Measurements from ENCODE around the gene RFNG. TPM values are rescaled to one million over a fixed set of nuclear protein-coding genes. Genes with fewer than 3 reads are reported as not detected.

RFNG gene
- 10 to 100 TPM; 46.3 to 54.5 TPM for total RNA-seq
- polyA plus RNA-seq (2013, experiment 1 of 2) = 44.6 TPM
- polyA plus RNA-seq (2013, experiment 2 of 2) = 43.4 TPM
- long read RNA-seq, experiment 1, transcript RFNG-209 (1 exons, 2,886 nt) = minor isoform, 6 of 26 reads
- long read RNA-seq, experiment 1, transcript RFNG-201 (8 exons, 1,828 nt) = major isoform, 11 of 26 reads
- long read RNA-seq, experiment 1, partial matches to known transcripts = 6 of 26 reads
- long read RNA-seq, experiment 1, other reads (novel, unspliced or antisense) = 2 of 26 reads
- long read RNA-seq, experiment 2, transcript RFNG-201 (8 exons, 1,828 nt) = major isoform, 37 of 97 reads
- long read RNA-seq, experiment 2, transcript RFNG-207 (6 exons, 2,082 nt) = minor isoform, 14 of 97 reads
- long read RNA-seq, experiment 2, partial matches to known transcripts = 9 of 97 reads
- long read RNA-seq, experiment 2, other reads (novel, unspliced or antisense) = 33 of 97 reads
- long read RNA-seq, experiment 3, transcript RFNG-202 (7 exons, 994 nt) = major isoform, 13 of 67 reads
- long read RNA-seq, experiment 3, transcript RFNG-201 (8 exons, 1,828 nt) = minor isoform, 7 of 67 reads
- long read RNA-seq, experiment 3, partial matches to known transcripts = 24 of 67 reads
- long read RNA-seq, experiment 3, other reads (novel, unspliced or antisense) = 15 of 67 reads
- long read RNA-seq, experiment 4, partial matches to known transcripts = 2 of 6 reads
- long read RNA-seq, experiment 4, other reads (novel, unspliced or antisense) = 1 of 6 reads

- peak within 1 kb of the TSS; percentile 78 for H3K4me3 Mint-ChIP-seq
- H3K27ac ChIP-seq (ENCODE audit: low read depth, low read length) = no peak within 1 kb of the TSS
- no peaks in the 10 kb centered on the region for H3K27me3 Mint-ChIP-seq (ENCODE audit: insufficient read depth)
- peak within 1 kb of the TSS; percentile 71 for H3K9ac ChIP-seq (ENCODE audit: extremely low read depth, low read length, poor library complexity, severe bottlenecking)
- no peaks in the 10 kb centered on the region for H3K4me1 ChIP-seq (ENCODE audit: control insufficient read depth, insufficient read depth, low read length)
- peak; percentile 93 for DNase-seq
- H3K9me3 Mint-ChIP-seq = no peaks in the 10 kb centered on the region
- peaks cover 52% of the 10 kb centered on the region for H3K36me3 ChIP-seq (ENCODE audit: control insufficient read depth, insufficient read depth, low read length)
- H3K36me3 Mint-ChIP-seq (ENCODE audit: low read depth) = peaks cover 14% of the 10 kb centered on the region
- TF ChIP-seq CTCF (conservative IDR thresholded peaks at IDR 0.05) = no peak
- no peaks in the 10 kb centered on the region for H3K9me3 ChIP-seq (ENCODE audit: control insufficient read depth, low read length)
- 0 to 1% methylated on average over 27 to 94 of the region's 94 CpGs for WGBS, 2 experiments (ENCODE audit: insufficient coverage in 1 of 2, insufficient read length in 1 of 2)
- peaks cover 4% of the 10 kb centered on the region for H3K4me1 Mint-ChIP-seq
- H3K27ac Mint-ChIP-seq = peak within 1 kb of the TSS; percentile 61
- H3K27me3 ChIP-seq (ENCODE audit: control insufficient read depth, insufficient read depth, low read length, poor library complexity, severe bottlenecking) = no peaks in the 10 kb centered on the region
- H3K4me3 ChIP-seq (ENCODE audit: low read length) = peak within 1 kb of the TSS; percentile 89
Observed at GRCh38 chr17:82051776-82052637, at the start of gene RFNG, which contains the start of gene GPS1. Gene RFNG (minus strand): TSS chr17:82051811. CDS start chr17:82051766, 45 bp downstream. Gene GPS1 (plus strand): TSS chr17:82051898. CDS start chr17:82051932, 34 bp downstream.

- no peaks in the 10 kb centered on the region for H3K36me3 Mint-ChIP-seq (ENCODE audit: low read depth)
- H3K4me3 Mint-ChIP-seq = no peak overlapping the region
- no peaks in the 10 kb centered on the region for H3K27me3 Mint-ChIP-seq (ENCODE audit: insufficient read depth)
- peaks cover 36% of the 10 kb centered on the region for H3K4me1 Mint-ChIP-seq
- Histone ChIP-seq H3K9me3 (ENCODE audit: control insufficient read depth, low read length) (no peaks in the 10 kb centered on the region), H3K36me3 (ENCODE audit: control insufficient read depth, insufficient read depth, low read length) (peaks cover 5% of the 10 kb centered on the region), H3K4me3 (ENCODE audit: low read length) (no peak overlapping the region), H3K27ac (ENCODE audit: low read depth, low read length) (no peak overlapping the region), H3K27me3 (ENCODE audit: control insufficient read depth, insufficient read depth, low read length, poor library complexity, severe bottlenecking) (no peaks in the 10 kb centered on the region), H3K9ac (ENCODE audit: extremely low read depth, low read length, poor library complexity, severe bottlenecking) (no peak overlapping the region), H3K4me1 (ENCODE audit: control insufficient read depth, insufficient read depth, low read length) (peaks cover 25% of the 10 kb centered on the region)
- WGBS, 2 experiments (ENCODE audit: insufficient coverage in 1 of 2, insufficient read length in 1 of 2) = 91 to 94% methylated on average over 7 to 10 of the region's 10 CpGs
- no peak overlapping the region for H3K27ac Mint-ChIP-seq
- no peak for TF ChIP-seq CTCF (conservative IDR thresholded peaks at IDR 0.05)
- no peaks in the 10 kb centered on the region for H3K9me3 Mint-ChIP-seq
- no peak for DNase-seq
Observed at GRCh38 chr17:82101301-82101715, 49.7 kb upstream of the RFNG start.
